H9 (cell line): ENCODE results near the gene RASGRP4. TPM values are rescaled to one million over a fixed set of nuclear protein-coding genes. Genes with fewer than 3 reads are reported as not detected.

ENCODE experiments used
- DNase-seq: peaks from one replicate; pipeline ENCODE4 v3.0.0-alpha.2; 2017
- H2AFZ ChIP-seq: one replicate; pipeline ENCODE4 v1.6.1; 2013; ENCODE audit warnings: mild to moderate bottlenecking, low read length, control low read depth, moderate library complexity
- H2AK5ac ChIP-seq: 2 replicates; pipeline ENCODE4 v1.6.1; 2013; ENCODE audit warnings: low read length, control low read depth, mixed read lengths; ENCODE audit not compliant: insufficient read length
- H2BK120ac ChIP-seq: one replicate; pipeline ENCODE4 v1.6.1; 2013; ENCODE audit warnings: low read depth, mild to moderate bottlenecking, low read length, control low read depth, inconsistent platforms; ENCODE audit not compliant: poor library complexity, severe bottlenecking
- H2BK12ac ChIP-seq: 2 replicates; pipeline ENCODE4 v1.6.1; 2013; ENCODE audit warnings: low read length, control low read depth, mixed read lengths, low read depth; ENCODE audit not compliant: insufficient read length
- H2BK15ac ChIP-seq: 2 replicates; pipeline ENCODE4 v1.6.1; 2013; ENCODE audit warnings: low read depth, low read length, control low read depth
- H2BK20ac ChIP-seq: one replicate; pipeline ENCODE4 v1.6.1; 2013; ENCODE audit warnings: low read depth, mild to moderate bottlenecking, low read length, control low read depth, inconsistent platforms; ENCODE audit not compliant: poor library complexity, severe bottlenecking
- H2BK5ac ChIP-seq: 2 replicates; pipeline ENCODE4 v1.6.1; 2013; ENCODE audit warnings: low read length, control low read depth, mixed read lengths; ENCODE audit not compliant: insufficient read length
- H3K14ac ChIP-seq: 2 replicates; pipeline ENCODE4 v1.6.1; 2013; ENCODE audit warnings: low read length, control low read depth; ENCODE audit not compliant: insufficient read depth
- H3K18ac ChIP-seq: 2 replicates; pipeline ENCODE4 v1.6.1; 2013; ENCODE audit warnings: low read depth, mild to moderate bottlenecking, mixed read lengths, low read length, control low read depth; ENCODE audit not compliant: insufficient read length
- H3K23ac ChIP-seq: 2 replicates; pipeline ENCODE4 v1.6.1; 2013; ENCODE audit warnings: low read length, control low read depth, mixed read lengths, low read depth; ENCODE audit not compliant: insufficient read length
- H3K23me2 ChIP-seq: 2 replicates; pipeline ENCODE4 v1.6.1; 2013; ENCODE audit warnings: low read depth, mild to moderate bottlenecking, mixed read lengths, low read length, control low read depth; ENCODE audit not compliant: insufficient read length, poor library complexity, severe bottlenecking
- H3K27ac ChIP-seq: 2 replicates; pipeline ENCODE4 v1.5.1; 2013; ENCODE audit warnings: low read length, control low read depth, mixed read lengths, low read depth; ENCODE audit not compliant: insufficient read length
- H3K27me3 ChIP-seq: 2 replicates; pipeline ENCODE4 v1.6.1; 2013; ENCODE audit warnings: low read length, control low read depth, inconsistent platforms; ENCODE audit not compliant: insufficient read depth
- H3K4ac ChIP-seq: 2 replicates; pipeline ENCODE4 v1.6.1; 2013; ENCODE audit warnings: low read depth, mild to moderate bottlenecking, control low read depth, inconsistent platforms, low read length, moderate library complexity
- H3K4me1 ChIP-seq: 2 replicates; pipeline ENCODE4 v1.6.1; 2013; ENCODE audit warnings: low read length, control low read depth, inconsistent platforms; ENCODE audit not compliant: insufficient read depth
- H3K4me2 ChIP-seq: 2 replicates; pipeline ENCODE4 v1.6.1; 2013; ENCODE audit warnings: low read length, control low read depth, mixed read lengths; ENCODE audit not compliant: insufficient read length, insufficient read depth
- H3K56ac ChIP-seq: 2 replicates; pipeline ENCODE4 v1.6.1; 2013; ENCODE audit warnings: low read depth, mild to moderate bottlenecking, mixed read lengths, low read length, control low read depth; ENCODE audit not compliant: insufficient read length
- H3K79me1 ChIP-seq: 2 replicates; pipeline ENCODE4 v1.6.1; 2013; ENCODE audit warnings: low read depth, mild to moderate bottlenecking, moderate library complexity, low read length, control low read depth, inconsistent platforms; ENCODE audit not compliant: insufficient read depth, poor library complexity, severe bottlenecking
- H3K79me2 ChIP-seq: 2 replicates; pipeline ENCODE4 v1.6.1; 2013; ENCODE audit warnings: low read length, control low read depth, inconsistent platforms; ENCODE audit not compliant: insufficient read depth
- H3K9ac ChIP-seq: 2 replicates; pipeline ENCODE4 v1.6.1; 2013; ENCODE audit warnings: low read length, control low read depth, mixed read lengths; ENCODE audit not compliant: insufficient read length; ENCODE audit errors: extremely low read depth
- H3K9me3 ChIP-seq: one replicate; pipeline ENCODE4 v1.6.1; 2013; ENCODE audit warnings: low read depth, low read length, inconsistent platforms; ENCODE audit not compliant: control insufficient read depth
- H3T11ph ChIP-seq: one replicate; pipeline ENCODE4 v1.6.1; 2013; ENCODE audit warnings: mild to moderate bottlenecking, low read length, control low read depth, inconsistent platforms
- H4K20me1 ChIP-seq: one replicate; pipeline ENCODE4 v1.6.1; 2013; ENCODE audit not compliant: control insufficient read depth, insufficient read length, insufficient read depth
- H4K5ac ChIP-seq: 2 replicates; pipeline ENCODE4 v1.6.1; 2013; ENCODE audit warnings: low read depth, mild to moderate bottlenecking, mixed read lengths, low read length, control low read depth; ENCODE audit not compliant: insufficient read length
- H4K8ac ChIP-seq: replicated peaks from 2 replicates; pipeline ENCODE4 v1.6.1; 2013; ENCODE audit warnings: low read length, control low read depth, mixed read lengths, low read depth; ENCODE audit not compliant: insufficient read length
- H4K91ac ChIP-seq: 2 replicates; pipeline ENCODE4 v1.6.1; 2013; ENCODE audit warnings: low read depth, mild to moderate bottlenecking, moderate library complexity, mixed read lengths, low read length, control low read depth; ENCODE audit not compliant: insufficient read length
- H3K27ac Mint-ChIP-seq, 3 experiments: 2 replicates in 2 of 3; 3 replicates in 1 of 3; pipeline ENCODE4 v1.8.0; 2020 to 2021; ENCODE audit warnings: mixed read lengths in 3 of 3, mild to moderate bottlenecking in 1 of 3, moderate library complexity in 1 of 3
- H3K27me3 Mint-ChIP-seq: 2 replicates; pipeline ENCODE4 v1.8.0; 2021; ENCODE audit warnings: low read depth, mild to moderate bottlenecking, moderate library complexity, mixed read lengths
- H3K36me3 Mint-ChIP-seq, 3 experiments: 2 replicates in 2 of 3; 3 replicates in 1 of 3; pipeline ENCODE4 v1.8.0; 2020 to 2021; ENCODE audit warnings: low read depth in 3 of 3, mixed read lengths in 3 of 3; ENCODE audit not compliant: insufficient read depth in 1 of 3
- H3K4me1 Mint-ChIP-seq, 2 experiments: 2 replicates each; pipeline ENCODE4 v1.8.0; 2020; ENCODE audit warnings: mixed read lengths in 2 of 2
- H3K4me3 Mint-ChIP-seq, 2 experiments: 2 replicates in 1 of 2; 3 replicates in 1 of 2; pipeline ENCODE4 v1.8.0; 2020 to 2021; ENCODE audit warnings: mild to moderate bottlenecking in 2 of 2, mixed read lengths in 2 of 2, moderate library complexity in 1 of 2
- H3K9me3 Mint-ChIP-seq, 2 experiments: 2 replicates in 1 of 2; 3 replicates in 1 of 2; pipeline ENCODE4 v1.8.0; 2020; ENCODE audit warnings: mild to moderate bottlenecking in 2 of 2, mixed read lengths in 2 of 2, moderate library complexity in 1 of 2
- CTCF ChIP-seq: fragments of 200-600 bp; sonication (generic); conservative IDR thresholded peaks from 3 replicates; pipeline ENCODE4 v1.8.0; 2021; ENCODE audit warnings: antibody characterized with exemption, mild to moderate bottlenecking
- WGBS: extraction: QIAGEN DNeasy Blood & Tissue Kit; methylation state at CpG from one replicate; pipeline ENCODE4 v1.1.7; 2013; ENCODE audit warnings: missing lambda C conversion rate, low lambda C conversion rate, mixed read lengths; ENCODE audit not compliant: insufficient read length; ENCODE audit errors: extremely low coverage; 5-methylcytosine and 5-hydroxymethylcytosine counted together
- total RNA-seq: library from RNA; stranded (reverse); gene quantifications from 2 replicates; pipeline ENCODE4 v1.2.1, GENCODE V29; 2021

Gene RASGRP4
- total RNA-seq, 1 experiment from 2014 or later, result 0.28 TPM

- Histone ChIP-seq H3K79me2 (no peaks in the 10 kb centered on the region), H3K4me2 (no peak overlapping the region), H4K8ac (no peak overlapping the region), H3K79me1 (no peaks in the 10 kb centered on the region), H3K9ac (no peak overlapping the region), H2AFZ (no peak overlapping the region), H2AK5ac (no peak overlapping the region), H3K27ac (no peak overlapping the region), H4K5ac (no peak overlapping the region), H3K56ac (no peak overlapping the region), H3T11ph (no peak overlapping the region), H2BK15ac (no peak overlapping the region), H3K23me2 (no peaks in the 10 kb centered on the region), H3K23ac (no peak overlapping the region), H3K4ac (no peak overlapping the region), H4K91ac (no peak overlapping the region), H2BK20ac (no peak overlapping the region), H3K27me3 (no peaks in the 10 kb centered on the region), H3K9me3 (no peaks in the 10 kb centered on the region), H3K14ac (no peak overlapping the region), H4K20me1 (no peaks in the 10 kb centered on the region), H2BK5ac (no peak overlapping the region), H3K4me1 (no peaks in the 10 kb centered on the region; the same call in 1 of the 2 replicates), H2BK120ac (no peak overlapping the region), H2BK12ac (no peak overlapping the region), H3K18ac (no peak overlapping the region)
- no CpG with 5 or more reads among the region's 5 CpGs for WGBS
- no peak for TF ChIP-seq CTCF
- no peak for DNase-seq
- Mint-ChIP-seq H3K36me3 (no peaks in the 10 kb centered on the region), H3K27me3 (peaks cover 17% of the 10 kb centered on the region), H3K9me3 (no peaks in the 10 kb centered on the region), H3K27ac (no peak overlapping the region), H3K4me1 (peaks cover 4 to 14% of the 10 kb centered on the region in 2 experiments), H3K4me3 (no peak overlapping the region)
These were observed 1.7 kb downstream of the RASGRP4 start for GRCh38 chr19:38424272-38424671.
